NCI-H2171 (cell line): Measurements from ENCODE around the gene DENND1B.
"Not testable (repeated sequence)": the region's sequence is repeated elsewhere in the genome, so short reads cannot be mapped to it uniquely, and the experiment has no call there.

Experiments used
- DNase-seq: peaks from one replicate; lab custom pipeline; 2025; lab: John Stamatoyannopoulos, UW

The DENND1B gene

GRCh38 chr1:197622371-197622770 lies 152.9 kb downstream of the DENND1B start:
- no peak for DNase-seq

- no peak for DNase-seq
These were observed 153.5 kb downstream of the DENND1B start for GRCh38 chr1:197621761-197622160.

GRCh38 chr1:197620714-197621163 lies 154.5 kb downstream of the DENND1B start:
- DNase-seq = no peak

DNA sequence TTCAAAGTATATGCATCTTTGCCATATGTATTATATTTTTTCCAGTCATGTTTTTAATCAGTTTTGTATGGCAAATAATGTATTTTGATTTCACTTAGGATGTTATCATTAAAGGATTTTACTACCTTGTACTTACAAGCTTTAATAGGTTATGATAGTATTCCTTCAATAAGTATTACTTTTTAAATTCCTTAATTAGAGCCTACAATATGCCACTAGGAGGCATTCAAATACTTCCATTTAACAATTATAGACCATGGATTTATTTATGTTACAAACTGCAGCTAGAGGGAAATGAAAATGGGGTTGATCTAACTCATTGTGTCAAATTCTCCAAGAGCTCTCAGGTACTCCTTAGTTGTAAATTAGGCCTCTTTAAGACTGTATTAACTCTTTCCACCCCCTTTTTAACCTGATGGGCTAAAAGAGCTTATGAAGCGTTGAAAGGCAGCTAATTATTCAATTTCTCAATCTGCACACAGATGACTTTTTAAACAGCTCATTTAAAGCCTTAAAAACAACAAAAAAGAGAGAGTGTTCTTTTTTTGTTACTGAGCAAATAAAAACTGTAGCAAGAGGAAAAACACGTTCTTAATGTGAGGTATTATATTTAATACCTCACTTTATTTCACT lies 156.2 kb downstream of the DENND1B start:
- peak; percentile 20 for DNase-seq

GRCh38 chr1:197618061-197618460 lies 157.2 kb downstream of the DENND1B start:
- DNase-seq = peak; percentile 69

- no peak for DNase-seq
These were observed 159.6 kb downstream of the DENND1B start for GRCh38 chr1:197615693-197616011.

GRCh38 chr1:197614916-197615692 lies 160.2 kb downstream of the DENND1B start:
- DNase-seq = peak; percentile 13

DNA sequence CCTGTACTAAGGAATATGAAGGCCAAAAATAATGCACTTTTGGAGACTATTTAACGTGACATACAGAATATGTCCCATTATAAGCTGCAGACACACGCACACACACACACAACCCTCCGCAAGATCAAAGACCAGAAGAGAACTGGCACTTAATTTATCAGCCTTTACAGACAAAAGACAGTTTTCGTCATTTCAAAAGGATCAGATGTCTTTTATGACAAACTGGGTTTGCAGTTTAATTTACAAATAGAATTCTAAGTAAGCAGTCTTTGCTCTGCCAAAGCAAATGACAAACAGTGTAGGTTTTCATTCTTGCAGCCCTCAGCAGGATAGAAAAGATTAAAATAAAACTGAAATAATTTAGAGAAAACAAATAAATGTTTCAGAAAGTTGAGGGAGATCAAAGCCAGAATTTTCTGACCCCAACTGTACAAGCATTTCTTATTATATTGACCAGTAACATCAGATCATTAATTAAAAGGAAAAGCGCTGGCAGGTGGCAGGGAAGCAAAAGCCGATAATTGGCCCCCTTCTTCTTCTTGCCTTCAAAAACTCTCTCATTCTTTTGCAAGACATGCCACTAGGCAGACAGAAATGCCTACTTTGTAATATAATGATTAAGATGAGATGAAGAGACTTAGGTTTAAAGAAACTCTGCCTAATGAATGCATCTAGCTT lies 169.0 kb downstream of the DENND1B start:
- no peak for DNase-seq

DNA sequence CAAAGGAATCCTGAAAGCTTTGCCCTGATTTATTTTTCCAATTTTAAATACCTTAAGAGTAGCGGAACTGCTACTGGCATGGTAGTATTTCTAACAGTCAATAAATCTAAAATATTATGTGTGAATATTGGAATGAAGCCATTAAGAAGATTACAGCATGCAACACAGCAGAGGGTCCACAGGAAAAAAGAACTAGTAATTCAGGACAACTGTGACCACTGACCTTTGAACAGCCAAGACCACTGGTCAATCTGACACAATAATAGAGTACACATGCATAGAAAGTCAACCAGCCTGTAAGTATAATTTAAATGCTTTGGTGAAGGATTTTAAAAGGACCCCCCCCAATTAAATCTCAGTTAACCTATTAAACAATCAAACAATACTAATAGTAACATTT lies 171.0 kb downstream of the DENND1B start:
- DNase-seq = no peak

GRCh38 chr1:197600751-197601150 lies 174.5 kb downstream of the DENND1B start:
- DNase-seq = no peak

DNA sequence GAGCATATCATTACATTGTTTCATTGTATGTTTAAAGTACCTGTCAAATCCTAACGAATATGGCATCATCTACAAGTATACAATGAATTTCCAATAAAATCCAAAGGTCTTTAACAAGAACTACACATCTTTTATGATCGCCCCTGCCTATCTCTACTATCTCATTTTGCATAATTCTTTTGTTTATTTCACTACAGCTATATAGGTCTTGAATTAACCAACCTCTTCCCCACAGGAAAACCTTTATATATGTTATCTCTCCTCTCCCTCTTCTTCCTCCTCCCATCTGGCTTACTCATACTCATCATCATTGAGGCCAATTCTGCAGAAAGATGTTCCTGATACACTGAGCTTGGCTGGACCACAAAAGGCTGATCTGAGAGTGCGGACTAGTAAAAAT lies 175.5 kb downstream of the DENND1B start:
- DNase-seq = no peak

- DNase-seq = no peak
These were observed 176.3 kb downstream of the DENND1B start for GRCh38 chr1:197598935-197599334.

- no peak for DNase-seq
These were observed 179.9 kb downstream of the DENND1B start for GRCh38 chr1:197595304-197595904.

- no peak for DNase-seq
These were observed 184.6 kb downstream of the DENND1B start for GRCh38 chr1:197590687-197591086.

- no peak for DNase-seq
These were observed 189.5 kb downstream of the DENND1B start for GRCh38 chr1:197585809-197586208.

GRCh38 chr1:197577580-197577979 lies 197.7 kb downstream of the DENND1B start:
- DNase-seq = no peak

DNA sequence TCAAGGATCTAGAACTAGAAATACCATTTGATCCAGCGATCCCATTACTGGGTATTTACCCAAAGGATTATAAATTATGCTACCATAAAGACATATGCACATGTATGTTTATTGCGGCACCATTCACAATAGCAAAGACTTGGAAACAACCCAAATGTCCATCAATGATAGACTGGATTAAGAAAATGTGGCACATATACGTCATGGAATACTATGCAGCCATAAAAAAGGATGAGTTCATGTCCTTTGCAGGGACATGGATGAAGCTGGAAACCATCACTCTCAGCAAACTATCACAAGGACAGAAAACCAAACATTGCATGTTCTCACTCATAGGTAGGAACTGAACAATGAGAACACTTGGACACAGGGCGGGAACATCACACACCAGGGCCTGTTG lies 199.7 kb downstream of the DENND1B start:
- not testable (repeated sequence) for DNase-seq

- DNase-seq = no peak
These were observed 203.1 kb downstream of the DENND1B start for GRCh38 chr1:197572169-197572568.

DNA sequence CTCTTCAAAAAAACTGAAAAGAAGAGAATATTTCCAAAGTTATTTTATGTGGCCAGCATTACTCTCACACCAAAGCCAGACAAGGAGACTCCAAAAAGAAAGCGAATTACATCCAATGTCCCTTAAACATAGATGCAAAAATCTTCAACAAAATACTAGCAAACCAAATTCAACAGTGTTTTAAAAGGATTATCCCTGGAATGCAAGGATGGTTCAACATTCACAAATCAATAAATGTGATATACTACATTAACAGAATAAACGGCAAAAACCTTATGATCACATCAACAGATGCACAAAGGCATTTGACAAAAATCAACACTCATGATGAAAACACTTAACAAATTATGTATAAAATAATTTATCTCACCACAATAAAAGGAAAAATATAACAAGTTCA lies 207.8 kb downstream of the DENND1B start:
- DNase-seq = no peak

- no peak for DNase-seq
These were observed 214.2 kb downstream of the DENND1B start for GRCh38 chr1:197561041-197561440.

DNA sequence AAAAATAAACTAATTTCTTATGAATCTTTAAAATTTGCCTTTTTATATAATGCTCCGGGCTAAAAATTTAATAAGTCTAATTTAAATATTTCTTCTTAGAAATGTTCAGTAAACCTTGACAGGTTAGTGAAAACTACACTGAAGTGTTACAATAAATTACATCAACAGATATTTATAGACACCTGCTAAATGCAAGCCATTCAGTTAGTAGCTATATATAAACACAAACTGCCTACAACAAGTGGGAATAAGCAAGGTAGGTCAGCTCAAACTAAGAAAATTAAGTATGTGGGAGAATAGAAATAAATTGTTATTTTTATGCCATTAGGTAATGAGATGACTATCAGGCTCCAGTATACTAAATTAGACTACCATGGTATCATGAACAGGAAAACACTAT lies 215.6 kb downstream of the DENND1B start:
- no peak for DNase-seq

- DNase-seq = no peak
These were observed 216.0 kb downstream of the DENND1B start for GRCh38 chr1:197559244-197559643.

DNA sequence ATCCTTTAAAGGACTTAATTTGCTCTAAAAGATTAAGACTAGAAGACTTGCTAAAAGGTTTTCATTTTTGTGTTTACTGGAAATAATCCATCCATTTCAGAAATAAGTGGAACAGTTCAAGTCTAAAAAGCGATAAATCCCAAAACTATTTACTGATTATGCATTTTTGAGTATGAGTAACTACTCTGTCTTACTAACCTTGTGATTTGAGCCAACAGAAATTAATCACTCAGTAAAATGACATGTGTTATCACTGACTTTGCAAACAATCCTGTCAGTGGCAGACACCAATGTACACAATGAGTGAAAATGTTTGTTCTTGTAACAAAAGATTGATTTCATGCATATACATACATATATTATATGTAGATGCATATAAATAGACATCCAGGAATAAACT lies 218.0 kb downstream of the DENND1B start:
- no peak for DNase-seq
